ENCODE measurements around the gene PHKA2.
"Not testable (repeated sequence)": the region's sequence is repeated elsewhere in the genome, so short reads cannot be mapped to it uniquely, and the experiment has no call there.

PHKA2 gene

GRCh38 chrX:18855919-18856644 is 127.8 kb downstream of the PHKA2 start:
- no peak overlapping the region for H3K4me3 ChIP-seq (ENCODE audit: control insufficient read depth, low read depth, low read length)
- DNase-seq (ENCODE audit: low read depth): no peak
- TF ChIP-seq, protein P1, sequence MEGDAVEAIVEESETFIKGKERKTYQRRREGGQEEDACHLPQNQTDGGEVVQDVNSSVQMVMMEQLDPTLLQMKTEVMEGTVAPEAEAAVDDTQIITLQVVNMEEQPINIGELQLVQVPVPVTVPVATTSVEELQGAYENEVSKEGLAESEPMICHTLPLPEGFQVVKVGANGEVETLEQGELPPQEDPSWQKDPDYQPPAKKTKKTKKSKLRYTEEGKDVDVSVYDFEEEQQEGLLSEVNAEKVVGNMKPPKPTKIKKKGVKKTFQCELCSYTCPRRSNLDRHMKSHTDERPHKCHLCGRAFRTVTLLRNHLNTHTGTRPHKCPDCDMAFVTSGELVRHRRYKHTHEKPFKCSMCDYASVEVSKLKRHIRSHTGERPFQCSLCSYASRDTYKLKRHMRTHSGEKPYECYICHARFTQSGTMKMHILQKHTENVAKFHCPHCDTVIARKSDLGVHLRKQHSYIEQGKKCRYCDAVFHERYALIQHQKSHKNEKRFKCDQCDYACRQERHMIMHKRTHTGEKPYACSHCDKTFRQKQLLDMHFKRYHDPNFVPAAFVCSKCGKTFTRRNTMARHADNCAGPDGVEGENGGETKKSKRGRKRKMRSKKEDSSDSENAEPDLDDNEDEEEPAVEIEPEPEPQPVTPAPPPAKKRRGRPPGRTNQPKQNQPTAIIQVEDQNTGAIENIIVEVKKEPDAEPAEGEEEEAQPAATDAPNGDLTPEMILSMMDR (IDR thresholded peaks at IDR 0.05; ENCODE audit: control insufficient read depth, insufficient read depth, low read depth, low read length, missing control alignments): no peak

DNA sequence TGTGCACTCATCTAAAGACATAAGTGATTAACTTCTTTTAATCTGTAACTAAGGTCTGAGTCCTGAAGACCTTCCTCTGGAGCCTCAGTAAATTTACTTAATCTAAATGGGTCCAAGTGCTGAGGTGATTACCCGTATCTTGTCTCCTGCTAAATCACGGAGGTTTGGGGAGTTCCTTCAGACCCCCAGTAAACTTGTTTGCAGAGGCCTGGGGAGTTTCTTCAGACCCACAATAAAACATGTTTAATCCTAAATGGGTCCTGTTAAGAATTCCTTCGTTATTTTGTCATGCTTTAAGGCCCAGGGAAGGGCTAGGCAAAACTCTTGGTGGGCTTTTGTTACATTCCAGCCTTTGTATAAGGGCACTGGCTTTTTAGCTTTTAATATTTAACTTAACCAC is 136.0 kb downstream of the PHKA2 start:
- not testable (repeated sequence) for DNase-seq (ENCODE audit: low read depth)

More for the DNA sequence above, 136.0 kb downstream of the PHKA2 start:
- not testable (repeated sequence) for H3K4me3 ChIP-seq (ENCODE audit: control insufficient read depth, low read depth, low read length)

Data from AG09309 (cell line).